K562 (cell line): ENCODE results near the gene TANC1.

ENCODE experiments used
- CEBPB ChIP-seq: fragments of 450-650 bp; IDR thresholded peaks from 2 replicates; pipeline ENCODE4 v1.6.1; 2016; ENCODE audit warnings: missing genetic modification characterization, missing compliant biosample characterization
- CSDE1 ChIP-seq, 2 experiments: fragments of 450-650 bp; IDR thresholded peaks; 2 replicates each; pipeline ENCODE4 v1.6.1; 2016; ENCODE audit warnings: mild to moderate bottlenecking in 1 of 2
- JUN ChIP-seq, 2 experiments: sonication (generic) in 1 of 2; formaldehyde crosslinking in 1 of 2; IDR thresholded peaks; 2 replicates each; pipeline versions ENCODE4 v1.6.1 to v1.8.0; 2012 to 2022; ENCODE audit warnings: borderline replicate concordance in 2 of 2, mild to moderate bottlenecking in 2 of 2, improper control_type of control experiment in 1 of 2, low read depth in 1 of 2, low read length in 1 of 2, missing genetic modification reagents in 1 of 2
- KDM1A ChIP-seq, 2 experiments: fragments of 450-650 bp; IDR thresholded peaks; 2 replicates each; pipeline ENCODE4 v1.6.1; 2016; ENCODE audit warnings: mild to moderate bottlenecking in 2 of 2
- PHF8 ChIP-seq: fragments of 200-600 bp; sonication (generic); IDR thresholded peaks from 2 replicates; pipeline ENCODE4 v1.6.1; 2012; ENCODE audit warnings: mixed run types, mild to moderate bottlenecking, inconsistent platforms, low read length, moderate library complexity, borderline replicate concordance
- POLR2A ChIP-seq: fragments of 450-650 bp; conservative IDR thresholded peaks from 2 replicates; pipeline ENCODE4 v1.6.1; 2016
- RAD21 ChIP-seq, 2 experiments: fragments of 250-450 bp in 1 of 2; fragments of 450-650 bp in 1 of 2; sonication (Bioruptor Pico) in 1 of 2; formaldehyde crosslinking in 1 of 2; IDR thresholded peaks in 1 of 2; conservative IDR thresholded peaks in 1 of 2; 2 replicates each; pipeline versions ENCODE4 v1.4.0 to v1.8.0; 2020 to 2022; ENCODE audit warnings: mild to moderate bottlenecking in 2 of 2, moderate library complexity in 1 of 2
- RBM39 ChIP-seq: fragments of 200-400 bp; formaldehyde crosslinking; optimal IDR thresholded peaks from 2 replicates; pipeline ENCODE3; 2018; ENCODE audit warnings: low read depth, low read length
- TEAD4 ChIP-seq, 2 experiments: sonication (generic) in 1 of 2; formaldehyde crosslinking in 1 of 2; IDR thresholded peaks; 2 replicates each; pipeline versions ENCODE4 v1.6.1 to v1.8.0; 2012 to 2022; ENCODE audit warnings: borderline replicate concordance in 1 of 2, inconsistent platforms in 1 of 2, low read length in 1 of 2, mild to moderate bottlenecking in 1 of 2, missing genetic modification reagents in 1 of 2
- XRCC3 ChIP-seq: fragments of 450-650 bp; IDR thresholded peaks from 2 replicates; pipeline ENCODE4 v1.6.1; 2017; ENCODE audit warnings: mild to moderate bottlenecking, moderate library complexity
- ZBTB1 ChIP-seq: sonication (generic); formaldehyde crosslinking; IDR thresholded peaks from 2 replicates; pipeline ENCODE4 v1.8.1; 2023; ENCODE audit warnings: missing genetic modification reagents, low read depth, mild to moderate bottlenecking, borderline replicate concordance
- ZC3H4 ChIP-seq: sonication (generic); formaldehyde crosslinking; IDR thresholded peaks from 2 replicates; pipeline ENCODE4 v1.9.0; 2021; ENCODE audit warnings: missing genetic modification reagents, borderline replicate concordance

GRCh38 chr2:159124931-159125467 lies 156.6 kb downstream of the TANC1 start:
- TF ChIP-seq RAD21 (CRISPR knock-in tag; conservative IDR thresholded peaks at IDR 0.05 in 1 of 2, IDR thresholded peaks at IDR 0.05 in 1 of 2) = no peak
- TF ChIP-seq RBM39 = no peak
- TF ChIP-seq TEAD4 (IDR thresholded peaks at IDR 0.05; ENCODE audit: low read length) = no peak
- TF ChIP-seq TEAD4 (CRISPR knock-in tag; IDR thresholded peaks at IDR 0.05; ENCODE audit: borderline replicate concordance) = no peak
- no peak for TF ChIP-seq XRCC3
- no peak for TF ChIP-seq POLR2A
- TF ChIP-seq KDM1A (IDR thresholded peaks at IDR 0.05) = no peak
- no peak for TF ChIP-seq ZBTB1 (CRISPR knock-in tag)
- TF ChIP-seq CEBPB = no peak
- TF ChIP-seq ZC3H4 (CRISPR knock-in tag) = no peak
- TF ChIP-seq PHF8 = no peak
- TF ChIP-seq CSDE1 (IDR thresholded peaks at IDR 0.05) = no peak
- no peak for TF ChIP-seq JUN (IDR thresholded peaks at IDR 0.05; ENCODE audit: borderline replicate concordance, low read depth, low read length)
- no peak for TF ChIP-seq JUN (CRISPR knock-in tag; IDR thresholded peaks at IDR 0.05; ENCODE audit: borderline replicate concordance)
